Astrocyte (in vitro differentiated cells and primary cell): ENCODE measurements around the gene SRF. TPM values are rescaled to one million over a fixed set of nuclear protein-coding genes. Genes with fewer than 3 reads are reported as not detected.

Experiments used
- DNase-seq: peaks from one replicate; pipeline ENCODE4 v3.0.0-alpha.2; 2010; ENCODE audit warnings: low read depth
- FAIRE-seq: peaks from 2 replicates; lab custom pipeline; 2011; peaks lifted over from hg19 to GRCh38; lab: Jason Lieb, UNC
- H2AFZ ChIP-seq: 2 replicates; pipeline ENCODE4 v1.6.0; 2012; ENCODE audit warnings: low read depth, low read length, inconsistent platforms
- H3K27ac ChIP-seq: 2 replicates; pipeline ENCODE4 v1.5.1; 2011; ENCODE audit warnings: low read depth, low read length, inconsistent platforms
- H3K27me3 ChIP-seq: 2 replicates; pipeline ENCODE4 v1.6.0; 2011; ENCODE audit warnings: low read length, inconsistent platforms; ENCODE audit not compliant: insufficient read depth
- H3K36me3 ChIP-seq: 2 replicates; pipeline ENCODE4 v1.5.1; 2011; ENCODE audit warnings: low read length, inconsistent platforms; ENCODE audit not compliant: insufficient read depth
- H3K4me1 ChIP-seq: 2 replicates; pipeline ENCODE4 v1.5.1; 2011; ENCODE audit warnings: low read length, inconsistent platforms; ENCODE audit not compliant: insufficient read depth
- H3K4me2 ChIP-seq: 2 replicates; pipeline ENCODE4 v1.6.0; 2012; ENCODE audit warnings: low read length, inconsistent platforms
- H3K4me3 ChIP-seq: 2 replicates; pipeline ENCODE4 v1.5.1; 2011; ENCODE audit warnings: low read depth, mild to moderate bottlenecking, low read length, inconsistent platforms; ENCODE audit not compliant: insufficient read depth
- H3K79me2 ChIP-seq: 2 replicates; pipeline ENCODE4 v1.6.0; 2012; ENCODE audit warnings: mild to moderate bottlenecking, low read length, inconsistent platforms; ENCODE audit not compliant: insufficient read depth
- H3K9ac ChIP-seq: 2 replicates; pipeline ENCODE4 v1.6.0; 2012; ENCODE audit warnings: mild to moderate bottlenecking, low read length, inconsistent platforms
- H3K9me3 ChIP-seq: 2 replicates; pipeline ENCODE4 v1.5.1; 2012; ENCODE audit warnings: low read depth, mild to moderate bottlenecking, low read length, inconsistent platforms; ENCODE audit not compliant: insufficient read depth
- H4K20me1 ChIP-seq: 2 replicates; pipeline ENCODE4 v1.6.0; 2012; ENCODE audit warnings: low read length, inconsistent platforms; ENCODE audit not compliant: insufficient read depth
- H3K27ac Mint-ChIP-seq: one replicate; pipeline ENCODE4 v1.8.0; 2021; ENCODE audit warnings: mild to moderate bottlenecking, mixed read lengths; ENCODE audit not compliant: unreplicated experiment
- H3K27me3 Mint-ChIP-seq: one replicate; pipeline ENCODE4 v1.8.0; 2021; ENCODE audit warnings: low read depth, mixed read lengths; ENCODE audit not compliant: unreplicated experiment
- H3K36me3 Mint-ChIP-seq: one replicate; pipeline ENCODE4 v1.8.0; 2021; ENCODE audit warnings: low read depth, mixed read lengths; ENCODE audit not compliant: unreplicated experiment
- H3K4me1 Mint-ChIP-seq: one replicate; pipeline ENCODE4 v1.8.0; 2021; ENCODE audit warnings: low read depth, mixed read lengths; ENCODE audit not compliant: unreplicated experiment
- H3K4me3 Mint-ChIP-seq: one replicate; pipeline ENCODE4 v1.8.0; 2021; ENCODE audit warnings: mild to moderate bottlenecking, moderate library complexity, mixed read lengths; ENCODE audit not compliant: unreplicated experiment
- H3K9me3 Mint-ChIP-seq: one replicate; pipeline ENCODE4 v1.8.0; 2021; ENCODE audit warnings: mild to moderate bottlenecking, mixed read lengths; ENCODE audit not compliant: unreplicated experiment
- EZH2 ChIP-seq: IDR thresholded peaks from 2 replicates; pipeline ENCODE4 v1.6.1; 2012; ENCODE audit warnings: mild to moderate bottlenecking, low read length, inconsistent platforms; ENCODE audit not compliant: insufficient read depth
- total RNA-seq: library from RNA; stranded (reverse); gene quantifications from 2 replicates; pipeline ENCODE4 v1.2.1, GENCODE V29; 2021
- TF ChIP-seq, protein P1 (sequence below): IDR thresholded peaks from 2 replicates; pipeline ENCODE4 v1.5.1; 2011; ENCODE audit warnings: low read depth, mild to moderate bottlenecking, inconsistent platforms, low read length, moderate library complexity; ENCODE audit not compliant: insufficient read depth

Gene SRF
- total RNA-seq, 1 donor from 2014 or later, result 53.5 TPM

DNA sequence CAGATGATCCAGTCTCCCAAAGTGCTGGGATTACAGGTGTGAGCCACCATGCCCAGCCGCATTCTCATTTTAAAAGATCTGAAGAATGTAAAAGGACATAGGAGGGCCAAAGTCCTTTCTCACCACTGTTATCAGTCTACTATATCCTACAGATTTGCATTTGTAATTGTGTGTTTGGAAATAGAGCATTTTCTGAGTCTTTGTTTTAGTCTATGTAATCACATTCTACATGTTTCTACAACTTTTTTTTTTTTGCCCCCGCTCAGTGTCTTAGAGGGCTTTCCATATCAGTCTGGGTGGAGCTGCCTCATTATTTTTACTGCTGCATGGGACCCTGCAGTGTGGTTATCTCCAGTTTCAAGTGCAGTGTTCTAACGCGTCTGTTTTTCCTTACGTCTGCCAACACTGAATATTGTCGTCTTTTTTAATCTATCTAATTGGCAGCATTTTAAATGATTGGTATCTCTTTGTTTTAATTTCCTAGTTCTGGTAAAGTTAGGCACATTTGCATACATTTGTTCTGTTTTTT is 18.8 kb downstream of the SRF start:
- Histone ChIP-seq H3K4me3 (no peak overlapping the region), H3K36me3 (peaks cover 8% of the 10 kb centered on the region), H3K9me3 (no peaks in the 10 kb centered on the region), H3K79me2 (no peaks in the 10 kb centered on the region), H4K20me1 (no peaks in the 10 kb centered on the region), H3K27ac (no peak overlapping the region), H3K4me2 (no peak overlapping the region), H3K27me3 (no peaks in the 10 kb centered on the region), H3K4me1 (no peaks in the 10 kb centered on the region), H3K9ac (no peak overlapping the region), H2AFZ (no peak overlapping the region)
- FAIRE-seq (no peak), DNase-seq (no peak)
- Mint-ChIP-seq H3K4me1 (no peaks in the 10 kb centered on the region), H3K4me3 (no peak overlapping the region), H3K36me3 (peaks cover 26% of the 10 kb centered on the region), H3K27me3 (no peaks in the 10 kb centered on the region), H3K9me3 (no peaks in the 10 kb centered on the region), H3K27ac (no peak overlapping the region)
- TF ChIP-seq, protein P1, sequence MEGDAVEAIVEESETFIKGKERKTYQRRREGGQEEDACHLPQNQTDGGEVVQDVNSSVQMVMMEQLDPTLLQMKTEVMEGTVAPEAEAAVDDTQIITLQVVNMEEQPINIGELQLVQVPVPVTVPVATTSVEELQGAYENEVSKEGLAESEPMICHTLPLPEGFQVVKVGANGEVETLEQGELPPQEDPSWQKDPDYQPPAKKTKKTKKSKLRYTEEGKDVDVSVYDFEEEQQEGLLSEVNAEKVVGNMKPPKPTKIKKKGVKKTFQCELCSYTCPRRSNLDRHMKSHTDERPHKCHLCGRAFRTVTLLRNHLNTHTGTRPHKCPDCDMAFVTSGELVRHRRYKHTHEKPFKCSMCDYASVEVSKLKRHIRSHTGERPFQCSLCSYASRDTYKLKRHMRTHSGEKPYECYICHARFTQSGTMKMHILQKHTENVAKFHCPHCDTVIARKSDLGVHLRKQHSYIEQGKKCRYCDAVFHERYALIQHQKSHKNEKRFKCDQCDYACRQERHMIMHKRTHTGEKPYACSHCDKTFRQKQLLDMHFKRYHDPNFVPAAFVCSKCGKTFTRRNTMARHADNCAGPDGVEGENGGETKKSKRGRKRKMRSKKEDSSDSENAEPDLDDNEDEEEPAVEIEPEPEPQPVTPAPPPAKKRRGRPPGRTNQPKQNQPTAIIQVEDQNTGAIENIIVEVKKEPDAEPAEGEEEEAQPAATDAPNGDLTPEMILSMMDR, result no peak
- TF ChIP-seq EZH2, result no peak

GRCh38 chr6:43192911-43193310 is 21.8 kb downstream of the SRF start:
- H3K9me3 Mint-ChIP-seq, result no peaks in the 10 kb centered on the region
- H2AFZ ChIP-seq, result no peak overlapping the region
- H3K4me3 ChIP-seq, result no peak overlapping the region
- TF ChIP-seq EZH2, result no peak
- TF ChIP-seq, protein P1, result no peak
- no peaks in the 10 kb centered on the region for H3K27me3 Mint-ChIP-seq
- H3K4me1 Mint-ChIP-seq, result no peaks in the 10 kb centered on the region
- no peak overlapping the region for H3K4me3 Mint-ChIP-seq
- peaks cover 30% of the 10 kb centered on the region for H3K36me3 Mint-ChIP-seq
- H3K9ac ChIP-seq, result no peak overlapping the region
- peaks cover 8% of the 10 kb centered on the region for H3K36me3 ChIP-seq
- FAIRE-seq (no peak), DNase-seq (no peak)
- no peaks in the 10 kb centered on the region for H3K9me3 ChIP-seq
- no peaks in the 10 kb centered on the region for H4K20me1 ChIP-seq
- no peaks in the 10 kb centered on the region for H3K79me2 ChIP-seq
- no peak overlapping the region for H3K4me2 ChIP-seq
- no peak overlapping the region for H3K27ac ChIP-seq
- H3K27ac Mint-ChIP-seq, result no peak overlapping the region
- no peaks in the 10 kb centered on the region for H3K4me1 ChIP-seq
- H3K27me3 ChIP-seq, result no peaks in the 10 kb centered on the region

DNA sequence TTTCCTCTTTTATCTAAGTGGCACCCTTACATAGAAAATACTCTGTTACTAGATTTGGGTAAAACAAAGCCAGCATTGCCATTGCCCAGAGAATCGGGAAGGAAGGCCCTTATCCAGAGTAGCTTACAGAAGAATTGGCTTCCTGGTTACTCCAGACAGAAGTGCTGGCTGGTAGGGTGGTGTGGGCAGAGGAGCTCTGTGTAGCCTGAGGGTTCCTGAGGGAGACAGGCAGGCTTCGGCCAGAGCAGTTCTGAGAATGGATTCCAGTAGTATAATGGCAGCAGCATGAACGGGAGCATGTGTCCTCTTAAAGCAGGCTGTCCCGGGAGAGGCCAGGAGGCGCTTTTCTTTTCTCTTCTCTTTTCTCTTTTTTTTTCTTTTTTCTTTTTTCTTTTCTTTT is 22.9 kb downstream of the SRF start:
- Histone ChIP-seq H3K27ac (no peak overlapping the region), H2AFZ (no peak overlapping the region), H3K36me3 (peaks cover 4% of the 10 kb centered on the region), H3K27me3 (no peaks in the 10 kb centered on the region), H3K9me3 (no peaks in the 10 kb centered on the region), H3K4me3 (no peak overlapping the region), H3K4me2 (no peak overlapping the region), H4K20me1 (no peaks in the 10 kb centered on the region), H3K79me2 (no peaks in the 10 kb centered on the region), H3K9ac (no peak overlapping the region), H3K4me1 (no peaks in the 10 kb centered on the region)
- no peaks in the 10 kb centered on the region for H3K9me3 Mint-ChIP-seq
- DNase-seq (no peak), FAIRE-seq (no peak)
- peaks cover 26% of the 10 kb centered on the region for H3K36me3 Mint-ChIP-seq
- no peaks in the 10 kb centered on the region for H3K4me1 Mint-ChIP-seq
- no peak overlapping the region for H3K27ac Mint-ChIP-seq
- TF ChIP-seq, protein P1, result no peak
- TF ChIP-seq EZH2, result no peak
- no peak overlapping the region for H3K4me3 Mint-ChIP-seq
- H3K27me3 Mint-ChIP-seq, result no peaks in the 10 kb centered on the region
